Astrocyte of the cerebellum (primary cell): Measurements from ENCODE around the gene ZC3H4.

ENCODE experiments used
- DNase-seq: peaks from one replicate; pipeline ENCODE4 v3.0.0-alpha.2; 2011; ENCODE audit warnings: low read depth
- H3K4me3 ChIP-seq: 2 replicates; pipeline ENCODE4 v1.5.1; 2011; ENCODE audit warnings: mild to moderate bottlenecking, low read depth, low read length, moderate library complexity
- CTCF ChIP-seq: IDR thresholded peaks from 2 replicates; pipeline ENCODE4 v1.5.1; 2012; ENCODE audit warnings: low read length, low read depth, moderate library complexity, mild to moderate bottlenecking; ENCODE audit errors: missing control alignments
- in situ Hi-C: cut with HindIII; loops from 2 replicates; pipeline ENCODE4 v1.10.0; 2017; ENCODE audit warnings: low sequenced_read_pairs

Gene ZC3H4

GRCh38 chr19:47073574-47073973 is 40.0 kb downstream of the ZC3H4 start:
- in situ Hi-C loops = no loop called here
- DNase-seq = no peak
- H3K4me3 ChIP-seq = no peak overlapping the region
- no peak for TF ChIP-seq CTCF

GRCh38 chr19:47072323-47072722 is 41.3 kb downstream of the ZC3H4 start:
- no peak for TF ChIP-seq CTCF
- H3K4me3 ChIP-seq = no peak overlapping the region
- in situ Hi-C loops = no loop called here
- no peak for DNase-seq

GRCh38 chr19:47071731-47072130 is 41.8 kb downstream of the ZC3H4 start:
- DNase-seq = no peak
- in situ Hi-C loops = no loop called here
- no peak overlapping the region for H3K4me3 ChIP-seq
- no peak for TF ChIP-seq CTCF

- no peak for DNase-seq
- no peak for TF ChIP-seq CTCF
- in situ Hi-C loops = no loop called here
- H3K4me3 ChIP-seq = no peak overlapping the region
These were observed 42.8 kb downstream of the ZC3H4 start for GRCh38 chr19:47070756-47071155.

- no peak overlapping the region for H3K4me3 ChIP-seq
- DNase-seq = no peak
- in situ Hi-C loops = no loop called here
- TF ChIP-seq CTCF = no peak
These were observed 43.8 kb downstream of the ZC3H4 start for GRCh38 chr19:47069795-47070194.

- in situ Hi-C loops = no loop called here
- no peak for TF ChIP-seq CTCF
- DNase-seq = no peak
- no peak overlapping the region for H3K4me3 ChIP-seq
These were observed 44.6 kb downstream of the ZC3H4 start for GRCh38 chr19:47068876-47069406.

GRCh38 chr19:47068246-47068645 is 45.3 kb downstream of the ZC3H4 start:
- in situ Hi-C loops = no loop called here
- no peak overlapping the region for H3K4me3 ChIP-seq

More at GRCh38 chr19:47068246-47068645, 45.3 kb downstream of the ZC3H4 start:
- TF ChIP-seq CTCF = no peak
- DNase-seq = no peak
